Stimulated activated CD8-positive, alpha-beta memory T cell treated with anti-CD3 and anti-CD28 coated beads, Interleukin-7, amount 100 ng/mL, for 24 hours (primary cell): ENCODE results near the gene CHST5.
A peak's percentile ranks its signal among the peaks of the same experiment; 100 is the strongest.

ENCODE experiments used
- DNase-seq: peaks from one replicate; pipeline ENCODE4 v3.0.0-alpha.2; 2020; ENCODE audit warnings: low read depth

The CHST5 gene

GRCh38 chr16:75535901-75536300, at the start of gene CHST5:
TSS of gene CHST5 (minus strand) at chr16:75536108. CDS start at chr16:75530384, 5,724 bp downstream.
- no peak for DNase-seq

DNA sequence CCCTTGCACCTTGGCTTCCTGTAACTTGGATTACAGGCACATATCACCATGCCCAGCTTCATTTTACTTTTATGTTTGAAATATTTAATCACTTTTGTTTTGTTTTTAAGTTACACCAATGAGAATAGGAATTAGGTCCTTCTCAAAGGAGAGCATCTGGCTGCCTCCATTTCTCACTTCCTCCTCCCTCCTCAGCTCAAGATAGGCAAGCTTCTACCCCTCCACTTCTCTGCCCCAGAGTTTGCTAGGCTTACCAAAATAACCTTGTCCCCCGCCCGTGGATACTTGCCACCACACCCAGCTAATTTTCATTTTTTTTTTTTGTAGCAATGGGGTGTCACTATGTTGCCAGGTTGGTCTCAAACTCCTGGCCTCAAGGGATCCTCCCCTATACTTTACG, 48.2 kb upstream of the CHST5 start:
- DNase-seq, result no peak

DNA sequence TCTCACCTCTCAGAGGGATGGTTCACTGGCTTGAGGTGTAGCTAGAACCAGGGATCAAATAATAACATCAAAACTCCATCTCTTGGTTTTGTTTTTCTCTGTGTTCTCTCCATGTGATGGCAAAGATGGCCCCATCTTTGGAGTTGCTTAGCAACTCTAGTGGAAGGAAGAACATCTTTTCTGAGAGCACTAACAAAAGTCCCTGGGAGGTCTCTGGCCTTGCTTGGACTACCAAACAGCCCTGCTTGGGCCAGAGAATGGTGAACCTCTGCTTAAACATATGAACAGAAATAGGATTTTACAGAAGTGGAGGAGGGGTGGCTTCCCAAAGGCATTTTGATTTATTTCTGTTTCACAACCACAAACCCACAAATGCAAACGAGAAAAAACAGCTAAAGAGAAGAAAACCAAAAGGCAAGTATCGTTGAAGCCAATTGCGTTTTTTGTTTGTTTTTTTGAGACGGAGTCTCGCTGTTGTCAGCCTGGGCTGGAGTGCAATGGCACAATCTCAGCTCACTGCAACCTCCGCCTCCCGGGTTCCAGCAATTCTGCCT, 43.5 kb upstream of the CHST5 start:
- DNase-seq, result no peak

GRCh38 chr16:75578725-75579124, 42.8 kb upstream of the CHST5 start:
- DNase-seq, result no peak

- no peak for DNase-seq
Measured at GRCh38 chr16:75578212-75578611, 42.3 kb upstream of the CHST5 start.

DNA sequence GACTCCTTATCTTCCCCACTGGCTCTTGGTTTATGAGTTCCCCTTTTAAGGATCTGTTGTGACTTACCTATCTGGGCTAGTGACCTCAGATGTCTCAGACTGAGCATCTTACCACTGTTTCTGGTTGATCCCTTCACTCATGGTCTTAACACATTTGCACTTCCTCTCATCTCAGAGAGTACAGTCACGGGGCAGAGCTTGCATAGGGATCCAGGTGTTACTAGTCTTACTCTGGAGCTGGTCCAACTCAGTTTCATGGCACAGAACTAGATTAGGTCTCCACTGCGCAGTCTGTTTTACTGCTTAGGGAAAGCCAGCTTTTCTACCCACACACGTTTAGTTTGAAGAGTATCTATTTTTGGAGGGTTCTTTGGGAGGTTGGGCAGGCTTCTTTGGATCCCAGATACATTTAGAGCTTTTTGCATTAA, 40.5 kb upstream of the CHST5 start:
- DNase-seq, result no peak

GRCh38 chr16:75575958-75576357, 40.0 kb upstream of the CHST5 start:
- DNase-seq, result no peak

DNA sequence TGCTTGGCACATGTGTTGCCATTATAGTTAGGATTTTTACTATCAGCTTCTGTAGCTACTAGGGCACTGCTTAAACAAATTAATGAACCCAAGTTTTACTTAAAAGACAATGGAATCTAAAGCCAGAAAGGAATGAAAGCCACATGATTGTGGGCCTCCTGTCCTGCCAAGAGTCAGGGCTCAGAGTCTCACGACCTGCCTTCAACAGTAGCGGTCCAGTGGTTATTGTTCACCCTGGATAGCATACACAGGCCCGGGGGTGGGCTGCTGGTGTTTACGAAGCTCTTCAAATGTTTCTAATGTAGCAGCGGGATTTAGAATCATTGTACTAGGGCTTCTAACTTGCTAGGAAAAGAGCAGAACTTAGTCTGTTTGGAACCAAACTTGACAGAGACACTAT, 38.0 kb upstream of the CHST5 start:
- no peak for DNase-seq

DNA sequence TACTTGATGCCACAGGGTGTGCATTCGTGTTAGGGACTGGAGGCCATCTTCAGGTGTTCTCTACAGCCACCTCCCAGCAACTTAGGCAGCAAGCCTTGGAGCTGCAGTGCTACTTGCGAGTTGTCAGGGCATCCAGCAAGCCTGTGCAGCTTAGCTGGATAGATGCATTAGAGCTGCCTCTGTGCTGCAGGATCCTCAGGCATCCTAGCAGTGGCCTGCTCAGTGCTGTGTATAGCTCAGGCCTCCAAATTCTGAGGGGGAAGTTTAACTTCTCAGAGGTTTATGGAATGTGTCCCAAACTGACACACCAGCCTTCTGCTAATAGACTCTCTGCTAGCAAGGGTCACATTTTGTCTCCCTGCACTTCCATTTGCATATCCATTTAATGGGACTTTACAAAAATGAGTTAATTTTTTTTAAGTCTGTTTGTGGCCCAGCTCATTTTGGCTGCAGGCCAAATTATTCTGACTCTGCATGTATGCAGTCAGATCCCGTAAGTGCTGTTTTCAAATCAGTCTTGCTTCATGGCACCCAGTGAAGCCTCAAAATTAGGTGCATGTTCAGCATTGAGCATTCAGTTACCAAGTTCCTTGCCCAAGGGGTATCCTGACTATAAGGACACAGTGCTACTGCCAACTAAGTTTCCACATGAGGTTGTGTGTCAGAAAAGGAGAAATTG, 37.1 kb upstream of the CHST5 start:
- DNase-seq, result no peak

- no peak for DNase-seq
Measured at GRCh38 chr16:75570396-75571065, 34.6 kb upstream of the CHST5 start.

DNA sequence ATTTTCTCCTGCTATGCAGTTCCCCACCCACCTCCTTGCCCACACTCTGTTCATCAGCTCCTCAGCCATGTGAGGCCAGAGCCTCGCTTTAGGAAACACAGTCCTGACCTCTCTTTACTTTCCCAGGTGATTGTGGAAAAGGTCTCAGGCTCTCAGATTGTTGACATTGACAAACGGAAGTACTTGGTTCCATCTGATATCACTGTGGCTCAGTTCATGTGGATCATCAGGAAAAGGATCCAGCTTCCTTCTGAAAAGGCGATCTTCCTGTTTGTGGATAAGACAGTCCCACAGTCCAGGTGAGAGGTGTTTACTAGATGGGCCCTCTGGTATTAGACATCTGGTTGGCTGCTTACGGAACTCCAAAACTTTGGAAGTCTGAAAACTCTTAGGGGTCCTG, 32.0 kb upstream of the CHST5 start:
- no peak for DNase-seq

DNA sequence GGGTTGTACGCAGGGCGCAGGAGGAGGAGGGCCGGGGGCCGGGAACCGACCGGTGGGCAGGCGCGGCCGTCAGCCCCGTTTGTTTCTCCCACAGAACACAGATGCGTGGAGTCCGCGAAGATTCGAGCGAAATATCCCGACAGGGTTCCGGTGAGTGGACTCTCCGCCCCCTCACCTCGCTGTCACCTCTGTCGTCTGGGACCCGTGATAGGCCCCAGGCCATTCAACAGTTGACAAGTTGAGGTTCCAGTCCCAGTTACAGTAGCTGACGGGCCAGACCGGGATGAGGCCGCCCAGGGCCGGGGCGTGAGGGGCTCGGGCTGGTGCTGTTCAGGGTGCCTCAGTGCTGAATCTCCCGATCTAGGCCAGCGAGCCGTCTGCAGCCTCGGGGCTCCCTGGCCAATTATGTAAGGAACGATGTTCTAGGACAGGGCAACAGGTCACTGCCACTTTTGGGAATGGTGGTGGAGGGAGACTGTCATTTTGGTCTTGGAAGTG, 30.9 kb upstream of the CHST5 start:
- no peak for DNase-seq

DNA sequence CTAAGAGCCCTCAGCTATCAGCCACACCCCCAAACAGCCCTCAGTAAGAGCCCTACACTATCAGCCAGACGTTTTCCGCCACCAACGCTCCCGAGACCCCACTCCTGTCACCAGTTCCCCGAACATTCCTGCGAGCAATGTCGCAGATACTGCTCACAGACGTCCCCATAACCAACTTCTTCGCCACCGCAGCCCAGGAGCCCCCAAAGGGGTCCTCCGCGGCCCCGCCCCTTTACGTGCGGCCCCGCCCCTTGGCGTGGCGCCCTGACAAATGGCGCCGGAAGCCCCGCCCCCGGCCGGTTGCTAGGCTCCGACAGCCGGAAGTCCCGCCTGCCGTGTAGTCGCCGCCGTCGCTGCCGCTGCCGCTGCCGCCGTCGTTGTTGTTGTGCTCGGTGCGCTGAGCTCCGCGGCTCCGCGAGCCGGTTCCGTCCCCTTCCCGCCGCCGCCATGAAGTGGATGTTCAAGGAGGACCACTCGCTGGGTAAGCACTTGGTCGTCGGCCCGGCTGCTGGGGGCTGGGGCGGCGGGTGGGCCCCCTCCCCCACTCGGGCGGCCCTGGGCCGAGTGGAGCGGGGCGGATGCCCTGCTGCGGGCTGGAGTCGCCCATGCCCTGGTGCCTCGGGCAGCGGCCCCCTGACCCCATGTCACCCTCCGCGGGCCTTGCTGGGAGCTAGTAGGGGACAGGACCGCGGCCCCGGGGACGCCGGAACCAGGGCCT, 30.3 kb upstream of the CHST5 start, which contains the start of gene GABARAPL2:
GABARAPL2 (plus strand) TSS at position 340 of the 718 bp plus-strand sequence; CDS start at position 448, 108 bp downstream.
- DNase-seq, result peak; percentile 78

GRCh38 chr16:75565640-75566039, 29.7 kb upstream of the CHST5 start:
- no peak for DNase-seq

DNA sequence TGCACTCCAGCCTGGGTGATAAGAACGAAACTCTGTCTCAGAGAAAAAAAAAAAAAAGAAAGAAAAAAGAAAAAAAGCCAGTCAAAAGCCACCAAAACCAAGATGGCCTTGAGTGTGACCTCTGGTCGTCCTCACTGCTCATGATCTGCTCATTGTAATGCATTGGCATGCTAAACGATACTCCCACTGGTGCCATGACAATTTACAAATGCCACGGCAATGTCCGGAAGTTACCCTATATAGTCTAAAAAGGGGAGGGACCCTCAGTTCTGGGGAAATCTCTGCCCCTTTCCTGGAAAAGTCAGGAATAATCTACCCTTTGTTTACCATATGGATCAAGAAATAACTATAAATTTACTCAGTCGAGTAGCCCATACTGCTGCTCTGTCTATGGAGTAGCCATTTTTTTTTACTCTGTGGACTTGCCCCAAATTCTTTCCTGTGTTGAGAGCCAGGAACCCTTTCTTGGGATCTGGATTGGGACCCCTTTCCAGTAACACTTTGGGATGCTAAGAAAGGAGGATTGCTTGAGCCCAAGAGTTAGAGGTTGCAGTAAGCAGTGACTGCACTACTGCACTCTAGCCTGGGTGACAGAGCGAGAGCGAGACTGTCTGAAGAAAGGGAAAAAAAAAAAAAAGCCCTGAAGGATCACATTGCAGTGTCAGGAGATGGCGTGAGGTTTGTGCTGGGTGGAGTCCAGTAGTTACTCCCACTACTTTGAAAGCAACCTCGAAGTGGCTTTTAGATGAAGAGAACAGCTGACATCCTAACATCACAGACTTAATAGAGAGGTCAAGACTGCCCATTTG, 23.9 kb upstream of the CHST5 start:
- DNase-seq, result no peak

GRCh38 chr16:75558846-75559401, 23.0 kb upstream of the CHST5 start:
- DNase-seq, result no peak

DNA sequence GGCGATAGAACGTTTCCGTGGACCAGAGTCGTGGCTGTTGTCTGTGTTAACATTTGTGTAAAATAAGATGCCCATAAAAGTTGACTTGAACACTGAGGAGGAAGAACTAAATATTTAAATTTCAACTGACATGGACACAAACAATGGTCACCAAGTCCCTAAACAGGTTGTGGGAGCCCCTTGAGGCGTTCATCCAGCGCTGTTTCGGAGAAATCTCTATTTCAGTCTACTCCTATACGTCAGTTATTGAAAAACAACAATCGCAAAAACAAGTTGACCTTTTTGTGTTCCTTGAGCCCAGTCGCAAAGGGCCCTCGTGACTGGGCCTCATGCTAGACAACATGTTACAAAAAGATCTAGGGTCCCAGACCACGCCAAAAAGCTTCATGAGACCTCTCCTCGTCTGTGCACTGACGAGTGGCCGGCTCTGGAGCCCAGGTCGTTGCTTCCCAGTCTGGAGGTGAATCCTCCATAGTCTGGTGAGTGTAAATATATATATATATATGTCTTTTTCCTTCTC, 20.6 kb upstream of the CHST5 start:
- DNase-seq, result no peak

DNA sequence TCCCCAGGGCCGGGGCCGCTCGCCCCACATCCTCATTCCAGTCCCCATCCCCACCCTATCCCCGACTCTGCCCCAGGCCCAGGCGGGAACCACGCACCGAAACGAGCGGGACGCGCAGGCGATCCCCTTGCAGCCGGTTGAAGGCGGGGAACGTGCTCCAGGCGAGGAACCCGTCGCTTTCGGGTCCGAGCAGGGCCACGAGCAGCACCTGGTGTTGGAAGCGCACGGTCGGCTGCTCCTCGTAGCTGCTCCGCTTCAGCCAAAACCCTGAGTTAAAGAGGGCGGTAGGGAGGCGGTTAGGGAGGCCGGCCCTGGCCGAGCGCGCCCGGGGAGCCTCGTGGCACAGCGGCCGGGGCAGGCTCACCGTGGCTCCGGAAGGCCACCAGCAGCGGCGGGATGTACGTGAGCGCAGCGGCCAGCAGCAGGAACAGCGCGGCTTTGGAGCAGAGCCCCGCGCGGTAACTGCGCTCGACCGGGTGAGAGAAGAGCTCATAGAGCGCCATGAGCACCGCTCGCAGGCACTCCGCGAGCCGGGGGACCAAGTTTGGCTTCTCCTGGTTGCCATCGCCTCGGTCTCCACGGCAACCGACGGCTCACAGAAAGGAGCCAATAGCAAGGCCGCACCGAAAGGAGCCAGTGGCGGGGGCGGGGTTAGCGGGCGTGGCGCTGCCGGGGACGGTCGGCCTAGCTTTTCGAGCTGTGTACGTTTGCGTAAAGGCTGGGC, 20.0 kb upstream of the CHST5 start, which contains the start of gene TMEM231:
TMEM231 (minus strand) TSS at position 546 of the 724 bp plus-strand sequence; CDS start at position 503, 43 bp downstream.
- peak; percentile 95 for DNase-seq

- DNase-seq, result no peak
Measured at GRCh38 chr16:75555213-75555706, 19.4 kb upstream of the CHST5 start.

GRCh38 chr16:75552951-75553350, 17.0 kb upstream of the CHST5 start:
- DNase-seq, result no peak
